GM21619 (cell line): ENCODE measurements around the gene ERFE.
A peak's percentile ranks its signal among the peaks of the same experiment; 100 is the strongest.

ENCODE experiments used
- ATAC-seq: cut with Tn5 transposase; IDR thresholded peaks from one replicate; pipeline ENCODE4 v1.9.1; 2021; ENCODE audit not compliant: unreplicated experiment

Gene ERFE

GRCh38 chr2:238155051-238155760 is 3.6 kb upstream of the ERFE start:
- ATAC-seq: no peak

- no peak for ATAC-seq
Measured at GRCh38 chr2:238155761-238156694, 2.7 kb upstream of the ERFE start.

- ATAC-seq: no peak
Measured at GRCh38 chr2:238157506-238158017, 1.2 kb upstream of the ERFE start.

- no peak for ATAC-seq
Measured at GRCh38 chr2:238158018-238158508, 707 bp upstream of the ERFE start.

- peak; percentile 24 for ATAC-seq
Measured at GRCh38 chr2:238159071-238159539, 335 bp downstream of the ERFE start.

GRCh38 chr2:238159661-238160205 is 963 bp downstream of the ERFE start:
- ATAC-seq: no peak

GRCh38 chr2:238160206-238161129 is 1.7 kb downstream of the ERFE start:
- ATAC-seq: no peak

GRCh38 chr2:238161291-238162051 is 2.7 kb downstream of the ERFE start:
- no peak for ATAC-seq

- no peak for ATAC-seq
Measured at GRCh38 chr2:238162251-238162845, 3.6 kb downstream of the ERFE start.

- ATAC-seq: no peak
Measured at GRCh38 chr2:238162846-238163441, 4.2 kb downstream of the ERFE start.

- no peak for ATAC-seq
Measured at GRCh38 chr2:238163481-238164198, 4.9 kb downstream of the ERFE start.

GRCh38 chr2:238164906-238165287 is 6.1 kb downstream of the ERFE start:
- no peak for ATAC-seq

GRCh38 chr2:238165288-238165921 is 6.6 kb downstream of the ERFE start:
- no peak for ATAC-seq

- ATAC-seq: no peak
Measured at GRCh38 chr2:238166391-238167343, 7.9 kb downstream of the ERFE start.

GRCh38 chr2:238167344-238167715 is 8.6 kb downstream of the ERFE start:
- no peak for ATAC-seq

GRCh38 chr2:238167761-238168160 is 9.0 kb downstream of the ERFE start:
- ATAC-seq: no peak
